ENCODE data around the gene DPH7.

The DPH7 gene

GRCh38 chr9:137544176-137544760, 34.5 kb downstream of the DPH7 start:
- no peak overlapping the region for H3K9ac ChIP-seq (ENCODE audit: low read depth, low read length, poor library complexity, severe bottlenecking)
- H3F3A ChIP-seq (ENCODE audit: low read depth) = no peaks in the 10 kb centered on the region
- no peaks in the 10 kb centered on the region for H3K9me3 ChIP-seq (ENCODE audit: insufficient read depth, low read depth, low read length)
- no peaks in the 10 kb centered on the region for H3K9me2 ChIP-seq (replicated peaks; ENCODE audit: low read depth, low read length)
- H3K36me3 ChIP-seq (ENCODE audit: insufficient read depth, low read length) = no peaks in the 10 kb centered on the region
- H3K4me2 ChIP-seq (ENCODE audit: low read depth, low read length, poor library complexity, severe bottlenecking) = no peak overlapping the region
- no peak overlapping the region for H3K4me3 ChIP-seq (ENCODE audit: low read length, poor library complexity, severe bottlenecking)
- H3K79me2 ChIP-seq (ENCODE audit: insufficient read depth, low read length) = no peaks in the 10 kb centered on the region
- no peaks in the 10 kb centered on the region for H3K27me3 ChIP-seq (ENCODE audit: insufficient read depth, low read length, poor library complexity, severe bottlenecking)
- no peak overlapping the region for H2AFZ ChIP-seq (ENCODE audit: low read length)
- H4K20me1 ChIP-seq (ENCODE audit: insufficient read depth, low read length, poor library complexity, severe bottlenecking) = no peaks in the 10 kb centered on the region
- peaks cover 14% of the 10 kb centered on the region for H3K4me1 ChIP-seq (ENCODE audit: insufficient read depth, low read length, poor library complexity, severe bottlenecking)
- TF ChIP-seq CTCF (conservative IDR thresholded peaks at IDR 0.05; ENCODE audit: low read length) (no peak), EZH2phosphoT487 (IDR thresholded peaks at IDR 0.05; ENCODE audit: borderline replicate concordance) (no peak)

DNA sequence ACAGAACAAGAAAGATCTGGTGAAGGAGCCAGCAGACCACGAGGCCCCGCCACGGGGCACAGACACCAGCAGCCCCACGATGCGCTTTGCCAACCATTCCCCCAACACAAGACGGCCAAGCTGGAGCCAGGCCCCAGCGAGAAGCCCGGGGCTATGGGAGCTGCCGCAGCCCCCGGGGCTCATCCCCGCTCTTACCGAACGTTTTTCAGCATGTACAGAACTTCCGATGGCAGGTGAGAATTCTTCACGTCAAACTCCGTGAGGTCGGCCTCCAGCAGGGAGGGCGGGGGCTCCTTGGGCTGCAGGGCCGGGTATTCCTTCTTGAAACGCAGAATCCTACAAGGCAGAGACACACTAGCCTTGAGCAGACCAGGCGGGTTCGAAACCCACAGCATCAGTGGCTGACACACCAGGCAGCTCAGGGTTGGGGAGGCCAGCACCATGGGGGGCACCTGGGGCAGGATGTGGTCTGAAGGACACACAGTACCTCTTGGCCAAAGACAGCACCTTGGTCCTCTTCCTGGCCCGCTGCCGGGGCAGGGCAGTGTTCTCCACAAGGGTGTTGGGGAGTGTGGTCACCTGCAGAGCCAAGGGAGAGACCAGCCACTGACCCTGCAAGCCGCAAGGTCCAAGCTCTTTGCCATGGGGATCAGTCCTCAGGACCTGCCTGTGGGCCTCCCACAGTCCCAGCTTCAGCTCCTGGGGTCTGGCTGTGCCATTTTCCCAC, 35.3 kb downstream of the DPH7 start:
- H3K27me3 ChIP-seq (ENCODE audit: insufficient read depth, low read length, poor library complexity, severe bottlenecking) = no peaks in the 10 kb centered on the region
- no peaks in the 10 kb centered on the region for H3K36me3 ChIP-seq (ENCODE audit: insufficient read depth, low read length)
- no peak overlapping the region for H2AFZ ChIP-seq (ENCODE audit: low read length)
- TF ChIP-seq CTCF (conservative IDR thresholded peaks at IDR 0.05; ENCODE audit: low read length) = no peak
- TF ChIP-seq EZH2phosphoT487 (IDR thresholded peaks at IDR 0.05; ENCODE audit: borderline replicate concordance) = no peak
- no peak overlapping the region for H3K4me2 ChIP-seq (ENCODE audit: low read depth, low read length, poor library complexity, severe bottlenecking)
- no peaks in the 10 kb centered on the region for H3F3A ChIP-seq (ENCODE audit: low read depth)
- no peak overlapping the region for H3K9ac ChIP-seq (ENCODE audit: low read depth, low read length, poor library complexity, severe bottlenecking)
- peaks cover 14% of the 10 kb centered on the region for H3K4me1 ChIP-seq (ENCODE audit: insufficient read depth, low read length, poor library complexity, severe bottlenecking)
- no peaks in the 10 kb centered on the region for H4K20me1 ChIP-seq (ENCODE audit: insufficient read depth, low read length, poor library complexity, severe bottlenecking)
- H3K9me3 ChIP-seq (ENCODE audit: insufficient read depth, low read depth, low read length) = no peaks in the 10 kb centered on the region
- no peaks in the 10 kb centered on the region for H3K9me2 ChIP-seq (replicated peaks; ENCODE audit: low read depth, low read length)
- no peaks in the 10 kb centered on the region for H3K79me2 ChIP-seq (ENCODE audit: insufficient read depth, low read length)
- no peak overlapping the region for H3K4me3 ChIP-seq (ENCODE audit: low read length, poor library complexity, severe bottlenecking)

DNA sequence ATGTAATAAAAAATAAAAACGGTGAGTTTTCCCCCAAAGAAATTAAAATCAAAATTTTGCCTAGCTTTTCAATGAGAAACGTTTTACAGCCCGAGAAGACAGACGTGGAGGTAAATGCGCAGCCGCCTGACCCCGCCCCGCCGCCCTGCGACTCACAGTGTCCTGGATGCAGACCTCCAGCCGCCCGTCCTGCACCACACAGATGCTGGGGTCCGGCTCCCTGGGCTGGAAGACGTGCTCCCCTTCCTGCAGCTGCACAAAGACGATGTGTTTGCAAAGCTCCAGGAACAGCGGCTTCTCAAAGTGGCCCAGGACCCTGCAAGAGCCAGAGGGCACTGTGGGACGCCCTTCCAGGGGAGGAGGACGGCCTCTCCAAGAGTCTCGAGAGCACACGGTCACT, 36.2 kb downstream of the DPH7 start:
- no peak overlapping the region for H2AFZ ChIP-seq (ENCODE audit: low read length)
- no peaks in the 10 kb centered on the region for H3K27me3 ChIP-seq (ENCODE audit: insufficient read depth, low read length, poor library complexity, severe bottlenecking)
- H3K4me1 ChIP-seq (ENCODE audit: insufficient read depth, low read length, poor library complexity, severe bottlenecking) = peaks cover 20% of the 10 kb centered on the region
- no peaks in the 10 kb centered on the region for H3F3A ChIP-seq (ENCODE audit: low read depth)
- no peak for TF ChIP-seq EZH2phosphoT487 (IDR thresholded peaks at IDR 0.05; ENCODE audit: borderline replicate concordance)
- no peak for TF ChIP-seq CTCF (conservative IDR thresholded peaks at IDR 0.05; ENCODE audit: low read length)
- H3K9ac ChIP-seq (ENCODE audit: low read depth, low read length, poor library complexity, severe bottlenecking) = no peak overlapping the region
- H3K4me2 ChIP-seq (ENCODE audit: low read depth, low read length, poor library complexity, severe bottlenecking) = no peak overlapping the region
- no peaks in the 10 kb centered on the region for H3K9me3 ChIP-seq (ENCODE audit: insufficient read depth, low read depth, low read length)
- no peaks in the 10 kb centered on the region for H4K20me1 ChIP-seq (ENCODE audit: insufficient read depth, low read length, poor library complexity, severe bottlenecking)
- H3K36me3 ChIP-seq (ENCODE audit: insufficient read depth, low read length) = no peaks in the 10 kb centered on the region
- H3K4me3 ChIP-seq (ENCODE audit: low read length, poor library complexity, severe bottlenecking) = no peak overlapping the region
- no peaks in the 10 kb centered on the region for H3K9me2 ChIP-seq (replicated peaks; ENCODE audit: low read depth, low read length)
- H3K79me2 ChIP-seq (ENCODE audit: insufficient read depth, low read length) = no peaks in the 10 kb centered on the region
